Mammary epithelial cell (primary cell): ENCODE results near the gene IMMP2L.

Source experiments
- CTCF ChIP-seq, 2 donors: IDR thresholded peaks in 1 of 2; conservative IDR thresholded peaks in 1 of 2; 2 replicates each; pipeline ENCODE4 v1.5.1; 2011 to 2012; ENCODE audit warnings: inconsistent platforms in 2 of 2, low read length in 2 of 2, mild to moderate bottlenecking in 2 of 2, control low read depth in 1 of 2, low read depth in 1 of 2; ENCODE audit not compliant: insufficient read depth in 1 of 2; ENCODE audit errors: extremely low read depth in 1 of 2
- EZH2 ChIP-seq: IDR thresholded peaks from 2 replicates; pipeline ENCODE4 v1.6.1; 2012; ENCODE audit warnings: low read length, inconsistent platforms, borderline replicate concordance

DNA sequence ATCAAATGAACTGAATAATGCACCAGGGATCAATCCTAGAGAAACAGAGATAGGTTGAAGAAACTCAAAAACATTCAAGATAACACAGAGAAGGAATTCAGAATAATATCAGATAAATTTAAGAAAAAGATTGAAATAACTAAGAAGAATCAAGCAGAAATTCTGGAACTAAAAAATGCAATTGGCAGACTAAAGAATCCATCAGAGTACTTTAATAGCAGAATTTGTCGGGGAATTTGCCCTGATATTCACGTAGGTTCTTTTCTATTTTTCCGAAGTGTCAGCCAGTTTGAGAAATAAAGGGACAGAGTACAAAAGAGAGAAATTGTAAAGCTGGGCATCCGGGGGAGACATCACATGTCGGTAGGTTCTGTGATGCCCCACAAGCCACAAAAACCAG, 9.4 kb upstream of the IMMP2L start:
- TF ChIP-seq EZH2 (no peak), CTCF (conservative IDR thresholded peaks at IDR 0.05 in 1 of 2, IDR thresholded peaks at IDR 0.05 in 1 of 2; ENCODE audit: extremely low read depth in 1 of 2, insufficient read depth in 1 of 2, low read depth in 1 of 2, low read length in 2 of 2) (no peak)
